ENCODE measurements around the gene COL4A6.

Gene COL4A6

GRCh38 chrX:108439426-108439942, 1.3 kb upstream of the COL4A6 start, which contains the start of gene COL4A5:
TSS of gene COL4A5 (plus strand) at chrX:108439838. CDS start at chrX:108440126, 288 bp downstream.
- no peak within 1 kb of the TSS for H2BK120ac ChIP-seq (ENCODE audit: low read depth, low read length)
- peak within 1 kb of the TSS; percentile 28 for H3K4me2 ChIP-seq (ENCODE audit: insufficient read depth, low read length, poor library complexity, severe bottlenecking)
- H2BK12ac ChIP-seq (ENCODE audit: low read length), result no peak within 1 kb of the TSS
- no peak within 1 kb of the TSS for H4K8ac ChIP-seq (ENCODE audit: low read depth, low read length)
- peak within 1 kb of the TSS; percentile 82 for H3K27ac ChIP-seq (replicated peaks; ENCODE audit: low read length)
- no peak within 1 kb of the TSS for H3K23ac ChIP-seq (ENCODE audit: low read depth, low read length, poor library complexity)
- peak within 1 kb of the TSS; percentile 64 for H3K18ac ChIP-seq (ENCODE audit: low read length)
- H3K4ac ChIP-seq (ENCODE audit: low read length), result no peak within 1 kb of the TSS
- DNase-seq (ENCODE audit: low spot score), result peak; percentile 72
- H3K36me3 ChIP-seq (replicated peaks in 1 of 2; ENCODE audit: control insufficient read depth in 2 of 2, insufficient read depth in 2 of 2, low read length in 2 of 2), result peaks cover 0 to 1% of the 10 kb centered on the region in 2 donors
- H3K4me3 ChIP-seq (ENCODE audit: low read length in 2 of 2), result peak within 1 kb of the TSS; percentile 62 to 90
- WGBS, 2 donors (ENCODE audit: extremely low coverage in 2 of 2, insufficient read length in 2 of 2, insufficient replicate concordance in 1 of 2), result no CpG with 5 or more reads among the region's 13 CpGs
- no peak within 1 kb of the TSS for H2BK5ac ChIP-seq (ENCODE audit: low read length)
- peak within 1 kb of the TSS; percentile 92 for H2AFZ ChIP-seq (ENCODE audit: low read length)
- no peak within 1 kb of the TSS for H2AK5ac ChIP-seq (ENCODE audit: low read depth, low read length)
- H3K14ac ChIP-seq (ENCODE audit: low read length), result no peak within 1 kb of the TSS
- H3K27me3 ChIP-seq (ENCODE audit: control insufficient read depth in 3 of 3, insufficient read depth in 3 of 3, low read depth in 1 of 3, low read length in 3 of 3), result no peaks in the 10 kb centered on the region
- H3K9ac ChIP-seq (ENCODE audit: low read depth, low read length, poor library complexity), result no peak within 1 kb of the TSS
- H2BK15ac ChIP-seq (ENCODE audit: low read length), result no peak within 1 kb of the TSS
- peaks cover 0 to 1% of the 10 kb centered on the region in 2 donors for H3K9me3 ChIP-seq (replicated peaks in 1 of 2; ENCODE audit: control insufficient read depth in 2 of 2, insufficient read depth in 1 of 2, low read depth in 1 of 2, low read length in 2 of 2)
- peaks cover 0 to 3% of the 10 kb centered on the region in 2 donors for H3K4me1 ChIP-seq (ENCODE audit: control insufficient read depth in 2 of 2, insufficient read depth in 1 of 2, low read depth in 1 of 2, low read length in 2 of 2)
- H3K79me1 ChIP-seq (ENCODE audit: low read depth, low read length), result no peaks in the 10 kb centered on the region
- H4K91ac ChIP-seq (ENCODE audit: low read depth, low read length, poor library complexity), result no peak within 1 kb of the TSS

DNA sequence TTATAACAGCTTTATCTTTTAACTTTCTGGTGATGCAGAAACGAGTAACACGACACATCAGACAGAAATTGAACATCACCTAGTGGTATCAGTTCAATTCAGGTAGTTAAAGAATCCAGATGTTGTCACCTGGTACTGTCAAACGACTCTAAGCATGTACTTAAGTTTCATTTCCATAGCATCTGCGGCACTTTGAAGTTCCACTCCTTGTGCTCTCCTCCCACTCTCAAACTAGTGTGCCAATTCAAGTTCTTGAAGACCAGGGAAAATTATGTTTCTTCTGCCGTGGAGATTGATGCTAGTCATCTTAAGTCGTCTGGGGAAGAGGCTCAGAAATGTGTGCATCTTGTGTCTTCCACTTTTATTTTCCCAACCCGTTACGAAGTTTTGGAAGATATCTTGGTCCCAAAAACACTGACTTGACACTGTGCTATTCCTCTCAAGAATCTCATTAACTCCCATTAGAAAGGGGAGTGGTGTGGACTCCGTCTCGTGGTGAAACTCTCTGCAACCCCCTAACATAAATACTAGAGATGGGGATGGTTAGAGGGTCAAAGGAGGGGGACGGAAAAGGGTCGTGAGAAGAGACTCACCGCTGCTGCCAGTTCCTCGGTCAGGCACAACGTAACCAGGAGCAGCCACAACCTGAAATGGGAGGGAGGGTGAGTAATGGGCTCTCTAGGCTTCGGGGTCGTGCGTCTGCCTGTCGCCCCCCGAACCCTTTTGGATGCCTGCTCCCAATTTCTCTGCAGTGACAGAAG, 693 bp downstream of the COL4A6 start:
- DNase-seq (ENCODE audit: low spot score), result no peak
- no peak overlapping the region for H3K14ac ChIP-seq (ENCODE audit: low read length)
- no peaks in the 10 kb centered on the region for H3K79me1 ChIP-seq (ENCODE audit: low read depth, low read length)
- H3K23ac ChIP-seq (ENCODE audit: low read depth, low read length, poor library complexity), result no peak overlapping the region
- peak overlapping the region; percentile 48 for H3K4me2 ChIP-seq (ENCODE audit: insufficient read depth, low read length, poor library complexity, severe bottlenecking)
- peak overlapping the region; percentile 6 for H2BK12ac ChIP-seq (ENCODE audit: low read length)
- H3K36me3 ChIP-seq (replicated peaks in 1 of 2; ENCODE audit: control insufficient read depth in 2 of 2, insufficient read depth in 2 of 2, low read length in 2 of 2), result no peaks in the 10 kb centered on the region
- H3K4ac ChIP-seq (ENCODE audit: low read length), result no peak overlapping the region
- peak overlapping the region; percentile 15 for H3K18ac ChIP-seq (ENCODE audit: low read length)
- peaks cover 0 to 3% of the 10 kb centered on the region in 2 donors for H3K4me1 ChIP-seq (ENCODE audit: control insufficient read depth in 2 of 2, insufficient read depth in 1 of 2, low read depth in 1 of 2, low read length in 2 of 2)
- no peak overlapping the region for H2BK15ac ChIP-seq (ENCODE audit: low read length)
- no peaks in the 10 kb centered on the region for H3K27me3 ChIP-seq (ENCODE audit: control insufficient read depth in 3 of 3, insufficient read depth in 3 of 3, low read depth in 1 of 3, low read length in 3 of 3)
- no peak overlapping the region for H3K9ac ChIP-seq (ENCODE audit: low read depth, low read length, poor library complexity)
- no peak overlapping the region for H3K27ac ChIP-seq (replicated peaks; ENCODE audit: low read length)
- no peak overlapping the region for H2BK120ac ChIP-seq (ENCODE audit: low read depth, low read length)
- no peak overlapping the region for H4K91ac ChIP-seq (ENCODE audit: low read depth, low read length, poor library complexity)
- no peak overlapping the region for H2BK5ac ChIP-seq (ENCODE audit: low read length)
- H3K9me3 ChIP-seq (replicated peaks in 1 of 2; ENCODE audit: control insufficient read depth in 2 of 2, insufficient read depth in 1 of 2, low read depth in 1 of 2, low read length in 2 of 2), result no peaks in the 10 kb centered on the region
- peak overlapping the region; percentile 62 to 84 for H3K4me3 ChIP-seq (ENCODE audit: low read length in 2 of 2)
- H2AK5ac ChIP-seq (ENCODE audit: low read depth, low read length), result no peak overlapping the region
- H2AFZ ChIP-seq (ENCODE audit: low read length), result peak overlapping the region; percentile 92
- no CpG with 5 or more reads among the region's 20 CpGs for WGBS, 2 donors (ENCODE audit: extremely low coverage in 2 of 2, insufficient read length in 2 of 2, insufficient replicate concordance in 1 of 2)
- no peak overlapping the region for H4K8ac ChIP-seq (ENCODE audit: low read depth, low read length)

- peaks cover 0 to 3% of the 10 kb centered on the region in 2 donors for H3K4me1 ChIP-seq (ENCODE audit: control insufficient read depth in 2 of 2, insufficient read depth in 1 of 2, low read depth in 1 of 2, low read length in 2 of 2)
- H3K9ac ChIP-seq (ENCODE audit: low read depth, low read length, poor library complexity), result no peak overlapping the region
- H3K18ac ChIP-seq (ENCODE audit: low read length), result no peak overlapping the region
- no peaks in the 10 kb centered on the region for H3K9me3 ChIP-seq (replicated peaks in 1 of 2; ENCODE audit: control insufficient read depth in 2 of 2, insufficient read depth in 1 of 2, low read depth in 1 of 2, low read length in 2 of 2)
- no peak overlapping the region for H4K8ac ChIP-seq (ENCODE audit: low read depth, low read length)
- H2BK120ac ChIP-seq (ENCODE audit: low read depth, low read length), result no peak overlapping the region
- H3K79me1 ChIP-seq (ENCODE audit: low read depth, low read length), result no peaks in the 10 kb centered on the region
- no peak overlapping the region for H3K23ac ChIP-seq (ENCODE audit: low read depth, low read length, poor library complexity)
- H2AK5ac ChIP-seq (ENCODE audit: low read depth, low read length), result no peak overlapping the region
- no peak overlapping the region for H2BK12ac ChIP-seq (ENCODE audit: low read length)
- H2AFZ ChIP-seq (ENCODE audit: low read length), result no peak overlapping the region
- no peak overlapping the region for H2BK5ac ChIP-seq (ENCODE audit: low read length)
- no peak overlapping the region for H3K4me2 ChIP-seq (ENCODE audit: insufficient read depth, low read length, poor library complexity, severe bottlenecking)
- H3K27ac ChIP-seq (replicated peaks; ENCODE audit: low read length), result no peak overlapping the region
- H3K27me3 ChIP-seq (ENCODE audit: control insufficient read depth in 3 of 3, insufficient read depth in 3 of 3, low read depth in 1 of 3, low read length in 3 of 3), result no peaks in the 10 kb centered on the region
- no peak overlapping the region for H3K4ac ChIP-seq (ENCODE audit: low read length)
- no peak overlapping the region for H3K14ac ChIP-seq (ENCODE audit: low read length)
- no peak overlapping the region for H3K4me3 ChIP-seq (ENCODE audit: low read length in 2 of 2)
- H3K36me3 ChIP-seq (replicated peaks in 1 of 2; ENCODE audit: control insufficient read depth in 2 of 2, insufficient read depth in 2 of 2, low read length in 2 of 2), result no peaks in the 10 kb centered on the region
- no CpG with 5 or more reads among the region's 5 CpGs for WGBS, 2 donors (ENCODE audit: extremely low coverage in 2 of 2, insufficient read length in 2 of 2, insufficient replicate concordance in 1 of 2)
- H4K91ac ChIP-seq (ENCODE audit: low read depth, low read length, poor library complexity), result no peak overlapping the region
- H2BK15ac ChIP-seq (ENCODE audit: low read length), result no peak overlapping the region
- no peak for DNase-seq (ENCODE audit: low spot score)
Observed at GRCh38 chrX:108435261-108435660, 3.0 kb downstream of the COL4A6 start.

DNA sequence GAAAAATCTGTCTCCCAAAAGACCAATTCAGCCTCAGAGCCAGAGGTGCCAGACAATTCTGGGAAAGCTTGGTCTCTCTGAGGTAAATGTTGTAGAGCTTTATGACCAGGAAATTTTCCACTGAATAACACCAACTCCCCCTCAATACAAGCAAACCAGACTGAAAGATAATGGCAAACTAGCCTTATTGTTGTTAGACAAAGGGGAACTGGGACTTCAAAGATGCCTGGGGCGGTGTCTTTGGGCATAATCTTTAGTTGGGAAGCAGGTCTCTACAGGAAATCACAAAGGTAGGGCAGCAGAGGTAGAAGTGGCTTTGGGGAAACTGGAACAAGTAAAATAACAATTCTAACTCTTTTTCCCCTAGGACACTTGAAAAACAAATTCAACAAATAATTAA, 12.0 kb downstream of the COL4A6 start:
- Histone ChIP-seq H4K8ac (ENCODE audit: low read depth, low read length) (no peak overlapping the region), H2BK12ac (ENCODE audit: low read length) (no peak overlapping the region), H3K36me3 (replicated peaks in 1 of 2; ENCODE audit: control insufficient read depth in 2 of 2, insufficient read depth in 2 of 2, low read length in 2 of 2) (no peaks in the 10 kb centered on the region), H3K9ac (ENCODE audit: low read depth, low read length, poor library complexity) (no peak overlapping the region), H4K91ac (ENCODE audit: low read depth, low read length, poor library complexity) (no peak overlapping the region), H3K4me3 (ENCODE audit: low read length in 2 of 2) (no peak overlapping the region), H3K27ac (replicated peaks; ENCODE audit: low read length) (no peak overlapping the region), H2AK5ac (ENCODE audit: low read depth, low read length) (no peak overlapping the region), H2BK120ac (ENCODE audit: low read depth, low read length) (no peak overlapping the region), H2BK5ac (ENCODE audit: low read length) (no peak overlapping the region), H2AFZ (ENCODE audit: low read length) (no peak overlapping the region), H3K14ac (ENCODE audit: low read length) (no peak overlapping the region), H3K4me2 (ENCODE audit: insufficient read depth, low read length, poor library complexity, severe bottlenecking) (no peak overlapping the region), H3K4me1 (ENCODE audit: control insufficient read depth in 2 of 2, insufficient read depth in 1 of 2, low read depth in 1 of 2, low read length in 2 of 2) (no peaks in the 10 kb centered on the region), H3K18ac (ENCODE audit: low read length) (no peak overlapping the region), H2BK15ac (ENCODE audit: low read length) (no peak overlapping the region), H3K27me3 (ENCODE audit: control insufficient read depth in 3 of 3, insufficient read depth in 3 of 3, low read depth in 1 of 3, low read length in 3 of 3) (no peaks in the 10 kb centered on the region), H3K9me3 (replicated peaks in 1 of 2; ENCODE audit: control insufficient read depth in 2 of 2, insufficient read depth in 1 of 2, low read depth in 1 of 2, low read length in 2 of 2) (no peaks in the 10 kb centered on the region), H3K23ac (ENCODE audit: low read depth, low read length, poor library complexity) (no peak overlapping the region), H3K4ac (ENCODE audit: low read length) (no peak overlapping the region), H3K79me1 (ENCODE audit: low read depth, low read length) (no peaks in the 10 kb centered on the region)
- no CpG with 5 or more reads among the region's 1 CpG for WGBS, 2 donors (ENCODE audit: extremely low coverage in 2 of 2, insufficient read length in 2 of 2, insufficient replicate concordance in 1 of 2)
- DNase-seq (ENCODE audit: low spot score), result no peak

Measured in neuronal stem cell (in vitro differentiated cells).